Measurements from ENCODE around the gene ADORA2A. TPM values are rescaled to one million over a fixed set of nuclear protein-coding genes. Genes with fewer than 3 reads are reported as not detected.

The ADORA2A gene
- total RNA-seq, 1 donor = 3.9 TPM

DNA sequence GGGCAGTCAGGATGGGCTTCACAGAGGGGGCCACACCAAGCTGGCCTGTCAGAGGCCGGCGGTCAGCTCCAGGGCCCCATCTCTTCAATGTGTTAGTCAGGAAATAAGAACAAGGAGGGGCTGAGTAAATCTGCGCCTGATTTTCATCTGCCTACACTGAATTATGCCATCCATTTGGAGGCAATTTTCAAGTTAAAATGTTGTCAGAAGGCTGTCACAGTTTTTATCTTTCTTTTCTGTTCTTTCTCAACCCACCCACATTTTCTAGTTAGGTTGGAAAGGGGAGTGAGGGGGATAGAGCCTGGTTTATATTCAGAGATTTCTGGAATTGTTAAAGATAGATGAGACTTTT lies 18.8 kb downstream of the ADORA2A start:
- no peak for DNase-seq (ENCODE audit: low read depth)
- TF ChIP-seq, protein P1, sequence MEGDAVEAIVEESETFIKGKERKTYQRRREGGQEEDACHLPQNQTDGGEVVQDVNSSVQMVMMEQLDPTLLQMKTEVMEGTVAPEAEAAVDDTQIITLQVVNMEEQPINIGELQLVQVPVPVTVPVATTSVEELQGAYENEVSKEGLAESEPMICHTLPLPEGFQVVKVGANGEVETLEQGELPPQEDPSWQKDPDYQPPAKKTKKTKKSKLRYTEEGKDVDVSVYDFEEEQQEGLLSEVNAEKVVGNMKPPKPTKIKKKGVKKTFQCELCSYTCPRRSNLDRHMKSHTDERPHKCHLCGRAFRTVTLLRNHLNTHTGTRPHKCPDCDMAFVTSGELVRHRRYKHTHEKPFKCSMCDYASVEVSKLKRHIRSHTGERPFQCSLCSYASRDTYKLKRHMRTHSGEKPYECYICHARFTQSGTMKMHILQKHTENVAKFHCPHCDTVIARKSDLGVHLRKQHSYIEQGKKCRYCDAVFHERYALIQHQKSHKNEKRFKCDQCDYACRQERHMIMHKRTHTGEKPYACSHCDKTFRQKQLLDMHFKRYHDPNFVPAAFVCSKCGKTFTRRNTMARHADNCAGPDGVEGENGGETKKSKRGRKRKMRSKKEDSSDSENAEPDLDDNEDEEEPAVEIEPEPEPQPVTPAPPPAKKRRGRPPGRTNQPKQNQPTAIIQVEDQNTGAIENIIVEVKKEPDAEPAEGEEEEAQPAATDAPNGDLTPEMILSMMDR (IDR thresholded peaks at IDR 0.05; ENCODE audit: insufficient read depth, low read depth, low read length) = no peak
- H3K4me3 ChIP-seq (ENCODE audit: low read depth, low read length) = no peak overlapping the region

DNA sequence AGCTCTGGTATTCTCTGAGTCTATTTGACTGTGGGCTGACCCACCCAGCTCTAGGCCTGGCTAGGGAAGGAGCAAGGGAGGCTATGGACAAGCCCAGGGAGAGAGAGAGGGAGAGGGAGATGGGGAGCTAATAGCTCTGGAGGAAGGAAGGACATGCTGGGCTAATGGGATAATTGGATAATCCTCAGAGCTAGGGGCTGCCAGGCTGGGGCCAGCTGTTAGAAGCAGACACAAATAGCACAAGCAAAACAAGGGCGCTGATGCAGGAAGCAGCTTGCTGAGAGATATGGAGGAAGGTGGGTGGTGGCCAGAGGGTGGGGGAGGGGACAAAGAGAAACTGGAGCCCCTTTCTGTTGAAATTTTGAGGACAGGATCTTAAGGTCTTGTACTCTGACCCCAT lies 23.2 kb downstream of the ADORA2A start:
- H3K4me3 ChIP-seq (ENCODE audit: low read depth, low read length) = no peak overlapping the region
- TF ChIP-seq, protein P1 (IDR thresholded peaks at IDR 0.05; ENCODE audit: insufficient read depth, low read depth, low read length) = no peak
- DNase-seq (ENCODE audit: low read depth) = peak; percentile 31

DNA sequence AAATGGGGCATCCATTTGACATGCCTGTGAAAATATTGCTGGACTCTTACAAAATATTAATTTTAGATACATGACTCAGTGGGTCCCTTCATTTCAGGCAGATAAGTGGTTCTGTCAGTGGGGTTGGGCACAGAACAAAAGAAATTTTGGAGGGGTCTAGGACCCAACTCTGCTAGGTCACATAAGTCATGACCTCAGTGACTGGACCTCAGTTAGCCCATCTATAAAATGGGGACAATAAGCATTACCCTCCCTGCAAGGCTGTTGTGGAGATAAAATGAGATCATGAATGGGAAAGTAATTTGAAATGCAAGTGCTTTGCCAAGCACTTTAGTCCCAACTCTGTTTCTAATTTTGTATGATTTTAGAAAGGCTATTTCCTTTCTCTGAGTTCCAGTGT lies 23.8 kb downstream of the ADORA2A start:
- H3K4me3 ChIP-seq (ENCODE audit: low read depth, low read length) = no peak overlapping the region
- no peak for DNase-seq (ENCODE audit: low read depth)
- TF ChIP-seq, protein P1 (IDR thresholded peaks at IDR 0.05; ENCODE audit: insufficient read depth, low read depth, low read length) = no peak

DNA sequence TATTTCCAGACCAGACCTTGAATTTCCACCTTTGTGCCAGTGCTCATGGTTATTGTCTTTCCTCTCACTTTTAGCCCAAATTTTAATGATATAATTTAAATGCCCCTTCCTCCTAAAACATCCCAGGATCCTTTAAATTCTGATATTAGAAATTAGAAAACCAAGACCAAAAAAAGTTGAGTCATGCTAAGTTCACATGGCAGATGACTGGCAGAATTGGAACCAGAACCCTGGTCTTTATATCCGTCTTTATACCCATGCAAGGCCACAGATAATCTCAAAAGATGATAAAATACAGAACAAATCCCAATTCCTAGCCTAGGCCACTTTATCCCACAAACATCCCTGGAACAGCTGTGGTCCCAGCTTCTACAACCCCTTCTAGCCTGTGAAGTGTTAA lies 26.5 kb downstream of the ADORA2A start:
- H3K4me3 ChIP-seq (ENCODE audit: low read depth, low read length) = no peak overlapping the region
- no peak for DNase-seq (ENCODE audit: low read depth)
- TF ChIP-seq, protein P1 (IDR thresholded peaks at IDR 0.05; ENCODE audit: insufficient read depth, low read depth, low read length) = no peak

DNA sequence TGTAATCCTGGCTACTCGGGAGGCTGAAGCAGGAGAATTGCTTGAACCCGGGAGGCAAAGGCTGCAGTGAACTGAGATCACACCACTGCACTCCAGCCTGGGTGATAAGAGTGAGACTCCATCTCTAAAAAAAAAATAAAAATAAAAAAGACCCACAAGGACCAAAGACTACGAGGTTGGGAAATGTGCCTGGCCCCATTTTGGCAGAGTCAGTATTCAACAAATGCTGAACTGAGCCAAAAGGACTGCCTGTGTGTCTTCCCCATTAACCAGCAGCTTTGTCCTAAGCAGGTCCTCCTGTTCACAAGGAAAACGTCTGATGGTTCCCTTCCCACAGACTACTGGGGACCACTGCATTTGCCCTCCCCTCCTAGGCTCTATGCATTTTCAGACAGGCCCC lies 27.6 kb downstream of the ADORA2A start:
- TF ChIP-seq, protein P1 (IDR thresholded peaks at IDR 0.05; ENCODE audit: insufficient read depth, low read depth, low read length) = no peak
- no peak for DNase-seq (ENCODE audit: low read depth)
- no peak overlapping the region for H3K4me3 ChIP-seq (ENCODE audit: low read depth, low read length)

DNA sequence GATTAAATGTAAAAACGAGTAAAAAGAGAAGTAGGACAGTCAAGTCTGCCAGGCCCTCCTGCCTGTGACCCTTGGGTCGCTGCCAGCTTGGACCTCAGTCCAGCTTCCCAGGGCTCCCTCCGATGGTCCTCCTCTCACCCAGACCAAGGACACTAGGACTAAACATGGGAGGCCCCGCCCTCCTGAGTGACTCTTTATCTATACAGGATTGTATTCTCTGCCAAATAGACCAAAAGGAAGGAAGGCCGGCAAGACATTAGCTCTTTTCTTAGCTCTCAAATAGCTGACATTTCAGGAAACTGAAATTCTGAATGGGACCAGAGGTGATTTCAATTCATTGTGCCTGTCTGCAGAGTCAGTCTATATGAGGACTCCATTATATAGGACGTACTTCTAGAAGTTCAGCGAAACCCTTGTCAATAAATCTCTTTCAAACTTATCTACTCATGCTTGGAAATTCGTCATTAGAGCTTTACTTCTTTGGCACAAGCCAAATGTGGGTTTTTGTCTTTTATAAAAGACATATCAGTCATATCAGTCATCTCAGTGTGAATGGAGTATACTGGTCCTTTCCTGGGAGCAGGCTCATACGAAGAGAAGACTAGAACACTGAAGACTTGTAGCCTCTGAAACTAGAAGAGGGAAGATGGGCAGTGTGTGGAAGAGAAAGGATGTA lies 28.5 kb downstream of the ADORA2A start:
- no peak overlapping the region for H3K4me3 ChIP-seq (ENCODE audit: low read depth, low read length)
- DNase-seq (ENCODE audit: low read depth) = no peak
- TF ChIP-seq, protein P1 (IDR thresholded peaks at IDR 0.05; ENCODE audit: insufficient read depth, low read depth, low read length) = no peak

DNA sequence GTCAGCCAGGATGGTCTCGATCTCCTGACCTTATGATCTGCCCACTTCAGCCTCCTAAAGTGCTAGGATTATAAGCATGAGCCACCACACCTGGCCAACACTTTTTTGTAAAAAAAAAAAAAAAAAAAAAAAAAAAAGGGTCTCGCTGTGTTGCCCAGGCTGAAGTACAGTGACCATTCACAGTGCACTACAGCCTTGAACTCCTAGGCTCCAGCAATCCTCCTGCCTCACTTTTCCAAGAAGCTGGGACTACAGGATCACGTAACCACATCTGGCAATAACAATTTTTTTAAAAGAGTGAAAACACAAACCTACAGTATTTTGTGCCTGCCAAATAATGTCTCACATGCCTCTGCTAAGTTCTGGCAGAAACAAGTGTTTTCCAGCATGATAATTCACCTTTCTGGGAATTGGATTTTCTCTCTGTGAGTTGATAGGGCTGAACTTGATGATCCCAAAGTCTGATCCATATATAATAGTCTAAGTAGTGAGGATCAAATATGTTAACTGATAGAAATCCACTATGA lies 30.6 kb downstream of the ADORA2A start:
- TF ChIP-seq, protein P1 (IDR thresholded peaks at IDR 0.05; ENCODE audit: insufficient read depth, low read depth, low read length) = no peak
- no peak for DNase-seq (ENCODE audit: low read depth)
- H3K4me3 ChIP-seq (ENCODE audit: low read depth, low read length) = no peak overlapping the region

All from fibroblast of villous mesenchyme (primary cell).